ENCODE data around the gene SIRT5.
A peak's percentile ranks its signal among the peaks of the same experiment; 100 is the strongest.

DNA sequence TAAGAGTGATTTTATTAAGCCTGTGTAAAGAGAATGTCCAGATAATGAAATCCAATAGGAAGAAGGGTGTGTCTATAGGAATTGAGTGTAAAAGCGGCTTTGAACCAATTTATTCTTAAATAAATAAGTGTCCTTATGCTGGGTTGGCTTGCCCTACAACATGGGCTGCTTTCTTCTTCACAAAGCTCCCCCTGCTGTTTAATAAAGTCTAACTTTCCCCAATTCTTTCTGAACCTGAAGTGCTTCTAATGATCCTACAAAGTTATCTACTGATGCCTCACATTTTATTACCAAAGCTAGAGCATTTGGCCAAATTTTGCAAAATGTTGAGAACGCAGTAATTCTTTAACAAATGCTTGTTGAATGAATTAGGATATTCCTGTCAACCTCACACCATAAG, 36.3 kb upstream of the SIRT5 start:
- TF ChIP-seq CTCF (conservative IDR thresholded peaks at IDR 0.05; ENCODE audit: low read depth in 2 of 2) (peak; percentile 41 to 48), EZH2 (IDR thresholded peaks at IDR 0.05; ENCODE audit: low read depth, unreplicated experiment) (no peak), JUNB (IDR thresholded peaks at IDR 0.05; ENCODE audit: unreplicated experiment) (no peak), EZH2phosphoT487 (IDR thresholded peaks at IDR 0.05; ENCODE audit: unreplicated experiment) (no peak), POLR2AphosphoS5 (IDR thresholded peaks at IDR 0.05; ENCODE audit: low read depth) (no peak), CREB1 (CRISPR knock-in tag; IDR thresholded peaks at IDR 0.05; ENCODE audit: low read depth) (no peak), NANOG (IDR thresholded peaks at IDR 0.05; ENCODE audit: borderline replicate concordance) (no peak), ETS1 (IDR thresholded peaks at IDR 0.05) (no peak), REST (IDR thresholded peaks at IDR 0.05; ENCODE audit: unreplicated experiment) (no peak), STAT1 (IDR thresholded peaks at IDR 0.05; ENCODE audit: unreplicated experiment) (no peak), ZNF114 (CRISPR knock-in tag; IDR thresholded peaks at IDR 0.05) (no peak), ZNF462 (CRISPR knock-in tag; IDR thresholded peaks at IDR 0.05) (no peak)

Data from GM23338 (cell line).